CD4-positive, alpha-beta T cell treated with Interferon alpha-2 for 1 hour (primary cell): ENCODE results near the gene WNT1.
A peak's percentile ranks its signal among the peaks of the same experiment; 100 is the strongest.

Experiments
- DNase-seq, 2 donors: peaks; one replicate each; pipeline ENCODE4 v3.0.0-alpha.2; 2020 to 2022

The WNT1 gene

DNA sequence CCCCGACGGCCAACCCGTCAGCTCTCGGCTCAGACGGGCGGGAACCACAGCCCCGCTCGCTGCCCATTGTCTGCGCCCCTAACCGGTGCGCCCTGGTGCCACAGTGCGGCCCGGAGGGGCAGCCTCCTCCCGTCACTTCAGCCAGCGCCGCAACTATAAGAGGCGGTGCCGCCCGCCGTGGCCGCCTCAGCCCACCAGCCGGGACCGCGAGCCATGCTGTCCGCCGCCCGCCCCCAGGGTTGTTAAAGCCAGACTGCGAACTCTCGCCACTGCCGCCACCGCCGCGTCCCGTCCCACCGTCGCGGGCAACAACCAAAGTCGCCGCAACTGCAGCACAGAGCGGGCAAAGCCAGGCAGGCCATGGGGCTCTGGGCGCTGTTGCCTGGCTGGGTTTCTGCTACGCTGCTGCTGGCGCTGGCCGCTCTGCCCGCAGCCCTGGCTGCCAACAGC is at the start of gene WNT1:
WNT1 (plus strand) TSS at position 32 of the 450 bp plus-strand sequence; CDS start at position 361, 329 bp downstream.
- DNase-seq: no peak

DNA sequence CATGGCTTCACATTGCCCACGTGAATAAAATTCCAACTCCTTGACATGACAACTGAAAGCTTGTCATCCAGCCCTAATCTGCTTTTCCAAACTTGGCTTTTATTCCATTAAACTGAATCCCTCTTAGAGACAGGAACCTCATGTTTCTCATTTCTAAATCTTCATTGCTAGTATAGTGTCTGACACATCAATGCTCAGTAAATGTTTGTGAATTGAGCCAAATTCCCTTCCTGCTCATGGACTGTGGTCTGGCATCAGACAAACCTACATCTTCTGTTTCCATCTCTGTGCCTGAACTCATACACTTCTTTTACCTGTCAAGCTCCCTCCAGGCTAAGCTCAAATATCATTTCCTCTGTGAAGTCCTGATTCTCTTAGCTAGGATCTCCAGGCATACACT is 48.6 kb upstream of the WNT1 start:
- DNase-seq: no peak

DNA sequence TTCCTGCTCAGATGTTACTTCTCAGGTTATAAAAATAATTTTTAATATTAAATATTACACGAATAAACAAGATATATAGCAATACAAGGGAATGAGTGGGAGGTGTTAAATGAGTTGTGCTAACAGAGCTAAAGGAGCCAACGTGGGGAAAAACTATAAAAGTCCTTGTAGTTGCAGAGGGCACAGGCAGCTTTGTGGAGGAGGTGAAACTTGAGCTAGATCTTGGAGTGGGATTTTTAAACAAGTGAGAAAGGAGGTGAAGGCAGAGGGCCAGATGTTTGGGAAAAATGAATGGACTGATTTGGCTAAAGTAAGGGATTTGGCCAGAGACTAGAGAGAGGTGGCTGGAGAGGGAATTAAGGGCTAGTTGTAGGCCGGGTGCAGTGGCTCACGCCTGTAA is 47.6 kb upstream of the WNT1 start:
- no peak for DNase-seq

DNA sequence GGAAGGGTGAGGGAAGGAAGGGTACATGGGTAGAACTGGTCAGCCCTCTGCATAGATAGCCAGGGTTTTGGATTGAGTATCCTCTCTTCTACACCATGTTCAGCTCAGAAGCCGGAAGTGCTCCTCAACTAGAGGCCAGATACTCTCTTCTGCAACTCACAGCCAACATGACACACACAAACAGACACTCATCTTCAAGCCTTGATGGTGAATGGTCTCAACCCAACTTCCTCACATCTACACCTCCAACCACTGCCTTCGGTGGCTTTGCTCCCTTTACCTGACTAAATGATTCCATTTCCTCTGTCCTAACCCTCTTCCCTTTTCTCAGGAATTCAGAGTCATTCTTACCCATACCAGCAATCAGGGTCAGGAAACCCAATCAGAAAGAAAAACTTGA is 45.2 kb upstream of the WNT1 start:
- DNase-seq: peak in 1 of 2 donors; percentile 30

DNA sequence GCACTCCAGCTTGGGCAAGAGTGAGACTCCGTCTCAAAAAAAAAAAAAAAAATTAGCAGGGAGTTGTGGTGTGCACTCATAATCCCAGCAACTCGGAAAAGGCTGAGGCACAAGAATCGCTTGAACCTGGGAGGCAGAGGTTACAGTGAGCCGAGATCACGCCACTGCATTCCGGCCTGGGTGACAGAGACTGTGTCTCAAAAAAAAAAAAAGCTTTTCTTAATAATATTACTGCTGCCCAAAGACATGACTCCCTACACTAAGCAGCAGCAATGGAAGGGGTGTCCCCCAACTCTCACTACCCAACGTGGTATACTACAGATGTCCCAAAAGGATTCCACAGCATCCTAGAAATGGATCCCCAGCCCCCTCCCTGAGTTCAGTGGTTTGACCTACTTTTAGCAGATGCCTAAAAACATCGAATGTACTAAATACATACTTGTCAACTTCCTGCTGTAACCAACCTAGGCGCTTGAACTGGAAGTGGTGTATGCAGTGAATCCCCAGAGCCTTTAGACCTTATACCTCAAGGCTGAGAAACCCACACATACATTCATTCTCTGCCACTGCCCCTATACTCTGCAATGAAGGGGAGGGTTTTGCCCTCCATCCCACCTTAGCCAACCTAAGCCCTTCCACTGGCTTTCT is 44.3 kb upstream of the WNT1 start:
- peak; percentile 35 to 75 for DNase-seq

DNA sequence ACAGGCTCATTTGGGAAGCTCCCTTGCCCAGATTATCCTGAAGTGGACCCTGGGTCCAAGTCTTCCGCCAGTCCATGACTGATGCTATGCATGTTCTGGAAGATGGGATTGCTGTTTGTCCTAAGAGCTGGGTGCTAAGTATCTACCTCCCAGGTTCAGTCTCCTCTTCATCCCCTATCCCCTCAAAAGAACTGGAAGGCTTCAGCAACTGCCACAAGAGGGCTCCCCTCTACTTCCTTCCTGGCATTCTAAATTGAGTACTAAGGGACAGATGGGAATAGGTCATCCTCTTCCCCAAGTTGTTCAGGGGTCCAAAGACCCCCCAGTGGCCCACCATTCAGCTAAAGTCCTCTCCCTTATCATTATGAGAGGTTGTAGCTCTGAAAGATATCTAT is 43.8 kb upstream of the WNT1 start:
- DNase-seq: peak in 1 of 2 donors; percentile 39

DNA sequence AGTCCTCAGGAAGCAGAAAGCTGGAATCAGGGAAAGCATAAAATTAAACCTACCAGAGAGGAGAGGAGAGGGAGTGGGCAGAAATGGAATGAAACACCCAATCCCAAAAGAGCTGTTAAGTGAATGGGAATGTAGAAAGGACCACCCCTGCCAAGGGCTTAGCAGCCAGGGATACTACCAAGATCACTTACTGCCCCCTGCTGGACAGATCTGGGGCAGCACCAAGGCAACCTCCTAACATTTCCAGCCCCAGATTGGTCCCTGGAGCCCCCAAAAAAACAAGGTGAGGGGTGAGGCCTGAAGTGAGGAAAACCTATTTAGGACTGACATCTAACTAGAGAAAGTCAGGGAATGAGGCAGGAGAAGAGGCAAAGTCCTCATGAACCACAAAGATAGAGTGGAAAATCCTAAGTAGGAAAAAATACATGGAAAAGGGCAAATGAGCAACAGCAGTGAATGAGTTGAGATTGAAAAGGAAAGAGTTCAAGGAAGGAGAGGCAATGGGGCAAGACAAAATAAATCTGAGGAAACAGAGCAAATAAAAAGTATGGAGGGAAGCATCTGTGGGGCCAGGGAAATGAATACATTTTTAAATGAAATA is 41.6 kb upstream of the WNT1 start:
- DNase-seq: peak; percentile 78 to 86

DNA sequence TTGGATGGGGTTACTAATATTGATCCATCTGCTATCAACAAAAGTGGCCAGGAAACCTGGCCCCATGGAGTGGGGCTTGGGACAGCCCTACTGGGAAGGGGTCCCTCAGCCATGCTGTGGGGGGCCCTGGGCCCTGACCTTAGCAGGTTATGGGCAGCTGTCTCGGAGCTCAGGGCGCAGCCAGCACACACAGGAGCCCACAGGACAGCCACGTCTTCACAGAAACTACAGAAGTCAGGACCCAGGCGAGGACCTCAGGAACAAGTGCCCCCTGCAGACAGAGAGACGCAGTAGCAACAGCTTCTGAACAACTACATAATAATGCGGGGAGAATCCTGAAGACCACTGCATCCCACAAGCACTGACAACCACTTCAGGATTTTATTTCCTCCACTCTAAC is 41.0 kb upstream of the WNT1 start:
- DNase-seq: no peak

DNA sequence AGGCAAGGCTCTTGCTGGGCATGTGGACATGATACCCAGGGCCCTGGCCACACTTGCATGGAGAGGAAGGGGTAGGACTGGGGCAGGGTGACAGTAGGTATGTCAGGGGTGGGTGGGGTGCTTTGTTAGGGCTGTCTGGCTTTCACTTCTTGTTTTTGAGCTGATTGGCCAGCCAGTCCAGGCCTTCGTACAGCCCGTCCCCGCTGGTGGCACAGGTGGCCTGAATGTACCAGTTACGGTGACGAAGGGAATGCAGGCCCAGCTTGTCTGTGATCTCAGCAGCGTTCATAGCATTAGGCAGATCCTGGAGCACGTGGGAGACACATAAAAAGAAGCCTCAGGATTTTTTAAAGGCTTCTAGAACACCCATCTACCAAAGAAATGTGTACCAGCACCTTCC is 39.3 kb upstream of the WNT1 start:
- DNase-seq: peak in 1 of 2 donors; percentile 32

DNA sequence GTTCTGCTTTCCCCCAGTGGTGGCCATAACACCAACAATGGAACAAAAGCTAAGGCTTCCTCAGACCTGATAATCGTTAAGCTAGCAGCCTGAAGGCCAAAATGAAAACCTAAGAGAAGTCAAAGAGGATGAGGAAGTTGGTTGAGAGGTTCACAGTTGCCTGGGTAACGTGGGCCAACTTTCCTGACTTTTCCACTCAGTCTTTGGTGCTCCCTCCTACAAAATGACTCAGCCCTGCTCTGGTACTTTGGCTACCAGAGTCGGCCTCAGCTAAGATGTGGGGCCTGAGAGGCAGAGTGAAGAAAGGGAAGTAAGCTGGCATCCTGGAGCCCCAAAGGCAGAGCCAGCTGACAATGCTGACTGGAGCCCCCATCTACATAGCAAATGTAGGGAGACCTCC is 37.9 kb upstream of the WNT1 start:
- peak in 1 of 2 donors; percentile 37 for DNase-seq

DNA sequence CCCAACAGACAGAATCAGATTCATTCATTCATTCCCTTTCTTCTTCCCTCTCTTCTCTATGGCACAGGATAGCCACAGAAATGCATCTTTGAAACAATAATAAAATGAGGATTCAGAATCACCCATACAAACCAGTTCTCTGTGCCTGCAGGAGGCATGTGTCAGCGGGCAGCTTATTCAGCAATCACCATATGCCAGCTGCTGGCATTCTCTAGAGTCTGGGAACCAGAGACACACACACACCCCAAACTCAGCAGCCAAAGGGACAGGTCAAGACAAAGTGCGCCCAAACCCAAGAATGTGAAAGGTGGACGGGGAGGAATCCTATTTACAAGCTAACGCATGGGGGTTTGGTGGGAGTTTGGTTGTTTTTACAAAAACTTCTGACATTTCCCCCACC is 34.9 kb upstream of the WNT1 start:
- DNase-seq: no peak

DNA sequence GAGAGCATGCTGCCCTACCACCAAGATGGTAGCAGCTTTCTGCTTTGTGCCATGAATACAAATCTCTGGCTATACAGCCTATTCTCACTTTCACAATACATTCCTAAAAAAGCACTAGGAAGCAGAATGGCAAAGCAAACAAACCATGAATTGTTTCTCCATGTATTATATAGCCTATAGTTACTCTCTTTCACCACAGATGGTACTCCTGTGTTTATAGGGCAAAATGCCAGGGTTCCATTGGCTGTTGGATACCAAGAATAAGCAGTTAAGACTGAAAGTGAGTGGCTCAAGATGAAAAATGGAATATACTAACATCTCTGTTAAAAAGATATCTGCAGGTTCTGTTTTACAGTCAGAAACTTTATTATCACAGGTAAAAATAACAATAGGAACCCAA is 31.9 kb upstream of the WNT1 start:
- DNase-seq: no peak

DNA sequence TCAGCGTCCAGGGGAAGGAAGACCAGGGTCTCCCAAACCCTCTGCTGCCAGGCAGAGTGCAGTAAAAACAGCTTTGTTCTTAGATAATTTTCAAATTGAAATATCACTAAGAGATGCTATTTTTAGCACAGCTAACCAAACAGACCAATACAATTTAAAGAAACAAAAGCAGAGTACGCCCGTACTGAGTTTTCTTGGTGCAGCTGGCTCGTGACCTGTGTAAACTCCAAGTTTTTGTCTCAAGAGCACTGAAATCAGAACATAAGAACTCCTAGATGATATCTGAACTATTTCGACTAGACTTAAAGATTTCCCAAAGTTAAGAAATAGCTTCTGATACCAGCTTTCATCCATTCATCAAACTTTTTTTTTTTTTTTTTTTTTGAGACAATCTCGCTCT is 31.2 kb upstream of the WNT1 start:
- DNase-seq: no peak

DNA sequence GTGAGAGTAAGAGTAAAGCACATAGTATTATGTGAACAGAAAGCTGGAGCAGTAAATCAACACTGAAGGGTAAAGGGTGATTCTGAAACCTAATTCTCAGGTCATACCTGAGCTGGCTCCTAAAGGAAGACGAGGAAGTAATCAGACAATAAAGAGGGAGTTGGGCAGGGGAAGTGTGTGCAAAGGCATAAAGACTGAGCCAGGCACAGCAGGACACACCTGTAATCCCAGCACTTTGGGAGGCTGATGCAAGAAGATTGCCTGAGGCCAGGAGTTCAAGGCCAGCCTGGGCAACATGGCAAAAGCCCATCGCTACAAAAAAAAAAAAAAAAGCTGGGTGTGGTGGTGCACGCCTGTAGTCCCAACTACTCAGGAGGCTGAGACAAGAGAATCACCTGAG is 30.4 kb upstream of the WNT1 start:
- no peak for DNase-seq

DNA sequence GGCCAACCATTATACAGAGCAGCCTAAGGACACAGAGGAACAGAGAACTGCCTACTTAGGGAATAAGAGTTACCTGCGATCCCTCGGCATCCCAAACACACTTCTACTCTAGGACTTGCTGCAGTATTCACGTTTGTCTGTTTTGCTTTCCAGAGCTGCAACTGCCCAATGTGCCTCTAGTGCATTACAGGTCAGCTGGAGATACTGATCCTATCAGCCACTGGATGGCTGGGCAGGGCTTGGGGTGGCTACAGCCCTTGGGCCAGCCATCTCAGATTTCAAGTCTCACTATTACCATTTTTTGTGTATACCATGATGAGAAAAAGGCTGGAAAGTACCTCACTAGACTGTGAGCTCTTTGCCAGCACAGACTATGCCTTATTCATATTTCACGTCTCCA is 25.4 kb upstream of the WNT1 start:
- DNase-seq: no peak

DNA sequence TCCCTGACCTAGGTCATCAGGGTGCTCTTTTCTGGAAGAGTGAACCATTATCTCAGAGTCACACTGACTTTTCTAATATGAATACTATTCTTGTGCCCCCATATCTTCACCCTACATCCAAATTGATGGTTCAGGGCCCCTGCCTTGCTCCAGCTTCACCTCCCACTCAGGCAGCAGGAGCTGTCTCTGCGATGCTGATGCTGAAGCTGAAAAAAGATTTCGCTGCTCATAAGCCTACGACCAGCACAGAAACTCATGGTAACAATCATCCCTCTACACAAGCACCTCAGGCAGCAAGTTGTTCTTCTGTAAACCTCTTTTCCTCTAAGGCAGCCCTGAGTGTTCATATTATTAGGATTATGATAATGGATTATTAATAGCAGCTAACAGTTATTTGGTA is 24.1 kb upstream of the WNT1 start:
- no peak for DNase-seq

DNA sequence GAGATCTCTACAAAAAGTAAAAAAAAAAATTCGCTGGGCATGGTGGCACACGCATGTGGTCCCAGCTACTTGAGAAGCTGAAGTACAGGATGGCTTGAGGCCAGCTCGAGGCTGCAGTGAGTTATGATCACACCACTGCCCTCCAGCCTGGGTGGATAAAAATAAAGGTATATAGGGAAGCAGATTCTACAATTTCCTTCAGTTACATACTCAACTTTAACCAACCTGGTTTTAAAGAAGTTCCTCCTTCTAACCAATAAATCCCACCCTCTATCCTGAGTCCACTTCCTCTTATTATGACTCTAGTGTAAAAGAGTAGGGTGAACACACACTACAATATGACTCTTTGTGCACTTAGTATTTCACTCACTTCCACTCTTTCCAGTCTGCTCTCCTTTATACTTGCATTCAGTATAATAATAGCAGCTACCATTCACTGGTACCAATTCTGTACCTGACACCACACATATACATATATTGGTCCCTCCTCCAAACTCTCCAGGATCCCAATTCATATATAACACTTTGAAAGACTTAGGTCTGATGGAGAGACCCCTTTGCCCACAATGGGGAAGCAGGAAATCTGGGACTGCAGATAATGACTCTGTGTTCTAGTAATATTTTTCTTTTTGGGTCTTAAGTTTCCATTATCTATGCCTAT is 23.2 kb upstream of the WNT1 start:
- DNase-seq: no peak

DNA sequence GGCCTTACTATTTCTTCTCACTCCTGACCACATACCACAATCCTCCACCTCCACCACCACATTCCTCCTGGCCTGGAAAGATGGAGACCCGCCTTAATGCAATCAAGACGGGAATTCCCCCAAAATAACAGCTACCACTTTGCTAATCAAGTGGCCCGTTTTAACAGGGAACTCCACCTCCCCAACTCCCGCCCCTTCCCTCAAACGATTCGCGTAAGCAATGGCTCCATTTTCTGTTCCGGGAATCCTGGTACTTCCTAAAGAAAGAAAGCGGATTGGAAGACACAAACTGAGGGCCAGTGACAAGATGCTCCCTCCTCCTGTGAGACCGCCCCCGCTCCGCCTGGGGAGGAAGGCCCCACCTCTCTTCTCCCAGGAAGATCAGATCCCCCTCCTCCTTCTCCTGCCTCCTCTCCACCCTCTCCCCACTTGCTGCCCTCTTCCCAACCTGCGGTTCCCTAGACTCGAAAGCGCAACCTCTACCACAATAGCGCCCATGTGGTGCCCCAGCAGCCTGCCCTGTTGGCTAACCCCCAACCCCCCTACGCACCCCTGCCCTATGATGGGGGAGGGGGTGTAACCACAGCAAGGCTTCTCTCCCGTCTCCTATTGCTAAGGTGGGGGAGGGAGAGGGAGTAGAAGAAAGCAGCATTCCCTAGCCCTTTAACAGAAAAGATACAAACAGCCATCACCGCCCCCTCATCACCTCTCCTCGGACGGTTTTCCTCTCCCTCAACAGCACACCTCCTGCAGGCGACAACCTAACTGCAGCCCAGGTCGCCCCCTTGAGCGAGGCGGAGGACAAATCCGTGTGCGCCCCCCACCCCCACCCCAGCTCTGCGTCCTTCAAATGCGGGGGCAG is 21.6 kb upstream of the WNT1 start:
- peak; percentile 57 to 66 for DNase-seq

DNA sequence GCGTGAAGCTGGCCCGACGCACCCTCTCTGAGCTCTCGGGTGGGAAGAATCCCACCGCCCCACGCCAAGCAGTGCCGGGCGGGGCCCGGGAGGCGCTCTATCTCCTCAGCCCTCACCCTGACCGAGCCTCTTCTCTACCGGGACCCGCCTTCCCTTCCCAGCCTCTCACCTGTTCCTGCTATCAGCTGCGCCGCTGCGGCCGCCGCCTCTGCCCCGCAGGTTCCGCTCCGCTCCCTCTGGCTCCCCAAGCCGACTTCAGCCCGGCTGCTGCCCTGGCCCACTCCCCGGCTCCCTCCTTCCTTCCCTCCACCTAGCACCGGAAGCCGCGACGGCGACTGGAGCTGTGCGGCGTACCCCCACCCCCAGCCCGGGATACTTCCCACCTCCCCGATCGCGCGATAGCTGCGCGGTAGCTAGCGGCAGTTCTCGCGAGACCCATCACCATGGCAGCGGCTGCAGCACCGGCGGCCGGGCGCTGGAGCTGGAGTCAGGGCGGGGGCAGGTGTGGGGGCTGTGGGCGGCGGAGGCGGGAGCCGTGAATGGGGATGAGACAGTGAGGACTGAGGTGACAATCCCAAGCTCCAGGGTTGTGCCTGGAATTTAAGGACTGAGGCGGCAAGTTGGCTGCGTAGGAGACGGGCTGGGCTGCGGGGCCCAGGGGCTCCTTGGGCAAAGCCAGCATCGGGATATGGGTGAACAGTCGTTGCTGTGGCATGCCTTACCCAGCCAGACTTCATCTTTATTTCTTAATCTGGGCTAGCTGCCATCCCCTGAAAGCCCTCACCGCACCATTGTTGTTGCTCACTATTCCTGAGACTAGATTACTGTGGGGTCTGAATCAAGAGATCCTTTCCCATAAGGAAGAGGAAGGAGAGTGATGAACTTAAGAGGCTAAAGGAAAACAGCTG is 20.7 kb upstream of the WNT1 start, which contains the start of gene ARF3:
ARF3 (minus strand) TSS at position 347 of the 908 bp plus-strand sequence. CDS start 16,392 bp downstream, outside the sequence.
- peak; percentile 91 to 93 for DNase-seq

DNA sequence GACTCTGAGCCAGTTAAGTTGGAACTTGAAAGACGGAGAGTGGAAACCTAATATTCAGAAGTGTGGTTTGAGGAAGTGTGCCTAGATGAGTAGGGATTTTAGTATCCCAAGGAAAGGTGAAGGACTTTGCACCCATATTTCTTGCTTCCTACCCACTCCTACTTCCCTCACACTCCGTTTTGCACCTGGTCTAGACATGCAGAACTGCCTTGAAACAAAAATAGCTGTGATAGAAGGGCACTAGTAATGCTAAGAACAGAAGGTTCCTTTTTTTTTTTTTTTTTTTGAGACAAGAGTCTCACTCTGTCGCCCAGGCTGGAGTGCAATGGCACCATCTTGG is 20.1 kb upstream of the WNT1 start:
- DNase-seq: no peak

DNA sequence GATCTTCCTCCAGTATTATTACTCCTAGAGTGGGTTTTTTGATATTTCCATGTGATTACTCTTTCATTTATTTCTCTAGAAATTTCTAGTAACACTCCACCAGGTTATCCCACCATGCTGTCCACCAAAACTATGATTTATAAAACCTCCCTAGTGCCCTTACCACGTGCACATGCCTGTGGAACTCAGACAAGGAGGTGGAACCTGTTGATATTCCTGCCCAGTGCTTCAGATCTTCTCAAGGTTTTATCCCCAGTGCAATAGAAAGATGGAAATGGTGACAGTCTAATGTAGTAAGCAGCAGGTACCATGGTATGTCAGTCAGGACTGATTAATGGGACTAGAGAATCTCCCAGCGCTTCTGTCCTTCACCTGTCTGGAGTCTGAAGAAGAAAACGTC is 17.3 kb upstream of the WNT1 start:
- DNase-seq: no peak

DNA sequence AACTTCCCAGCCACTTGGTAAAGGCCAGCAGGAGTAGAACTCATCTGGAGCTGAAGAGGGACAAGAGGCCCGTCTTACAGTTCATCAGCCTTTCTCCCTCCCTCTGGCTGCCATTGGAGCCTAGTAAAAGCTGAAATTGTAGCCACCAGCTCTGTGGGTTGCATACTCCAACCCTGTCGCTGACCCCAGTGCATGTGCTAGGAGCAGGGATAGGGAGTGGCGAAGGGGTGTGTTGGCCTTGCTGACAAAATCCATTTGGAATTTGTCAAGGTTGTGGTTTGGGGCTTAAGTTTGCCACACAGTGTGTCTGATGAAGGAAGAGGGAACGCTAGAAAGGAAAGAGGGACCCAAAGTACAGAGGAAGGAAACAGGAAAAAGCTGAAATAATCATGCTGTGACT is 16.8 kb upstream of the WNT1 start:
- DNase-seq: no peak
